ENCODE results near the gene NPRL2.
A peak's percentile ranks its signal among the peaks of the same experiment; 100 is the strongest.
"Not testable (repeated sequence)": the region's sequence is repeated elsewhere in the genome, so short reads cannot be mapped to it uniquely, and the experiment has no call there.

NPRL2 gene

GRCh38 chr3:50327129-50327528 lies 23.4 kb downstream of the NPRL2 start:
- DNase-seq (ENCODE audit: low spot score) = no peak

- no peak for DNase-seq (ENCODE audit: low spot score)
These were observed 24.4 kb downstream of the NPRL2 start for GRCh38 chr3:50326182-50326541.

GRCh38 chr3:50325497-50326181 lies 24.9 kb downstream of the NPRL2 start:
- DNase-seq (ENCODE audit: low spot score) = no peak

- DNase-seq (ENCODE audit: low spot score) = no peak
These were observed 25.5 kb downstream of the NPRL2 start for GRCh38 chr3:50325113-50325480.

GRCh38 chr3:50324351-50325112 lies 26.0 kb downstream of the NPRL2 start:
- DNase-seq (ENCODE audit: low spot score) = peak; percentile 64

- no peak for DNase-seq (ENCODE audit: low spot score)
These were observed 26.9 kb downstream of the NPRL2 start for GRCh38 chr3:50323614-50324199.

- no peak for DNase-seq (ENCODE audit: low spot score)
These were observed 27.4 kb downstream of the NPRL2 start for GRCh38 chr3:50323092-50323600.

- DNase-seq (ENCODE audit: low spot score) = no peak
These were observed 28.0 kb downstream of the NPRL2 start, which contains the start of gene HYAL2 for GRCh38 chr3:50322386-50323091. HYAL2 (minus strand) TSS chr3:50322745; CDS start chr3:50320489, 2,256 bp downstream.

GRCh38 chr3:50322115-50322385 lies 28.5 kb downstream of the NPRL2 start:
- DNase-seq (ENCODE audit: low spot score) = no peak

- DNase-seq (ENCODE audit: low spot score) = peak; percentile 84
These were observed 29.1 kb downstream of the NPRL2 start for GRCh38 chr3:50321336-50322114.

- DNase-seq (ENCODE audit: low spot score) = peak; percentile 55
These were observed 29.7 kb downstream of the NPRL2 start for GRCh38 chr3:50320853-50321335.

GRCh38 chr3:50319894-50320625 lies 30.5 kb downstream of the NPRL2 start:
- DNase-seq (ENCODE audit: low spot score) = no peak

GRCh38 chr3:50319181-50319893 lies 31.2 kb downstream of the NPRL2 start:
- no peak for DNase-seq (ENCODE audit: low spot score)

- DNase-seq (ENCODE audit: low spot score) = no peak
These were observed 32.0 kb downstream of the NPRL2 start for GRCh38 chr3:50318615-50319014.

- DNase-seq (ENCODE audit: low spot score) = no peak
These were observed 32.4 kb downstream of the NPRL2 start for GRCh38 chr3:50318163-50318562.

- DNase-seq (ENCODE audit: low spot score) = no peak
These were observed 33.3 kb downstream of the NPRL2 start for GRCh38 chr3:50317300-50317699.

- peak; percentile 61 for DNase-seq (ENCODE audit: low spot score)
These were observed 33.8 kb downstream of the NPRL2 start for GRCh38 chr3:50316657-50317242.

GRCh38 chr3:50314816-50315215 lies 35.8 kb downstream of the NPRL2 start:
- DNase-seq (ENCODE audit: low spot score) = no peak

GRCh38 chr3:50314342-50314741 lies 36.2 kb downstream of the NPRL2 start:
- DNase-seq (ENCODE audit: low spot score) = no peak

GRCh38 chr3:50312041-50312440 lies 38.5 kb downstream of the NPRL2 start:
- DNase-seq (ENCODE audit: low spot score) = not testable (repeated sequence)

All from activated CD4-positive, alpha-beta T cell treated with anti-CD3 and anti-CD28 coated beads, Interleukin-2, Interleukin-4, amounts not matched to agents 100 ng/mL and 50 ng/mL, durations not matched to agents 16 hours and 8 hours (primary cell).